Progenitor cell of endocrine pancreas (in vitro differentiated cells): ENCODE results near the gene PLSCR4. TPM values are rescaled to one million over a fixed set of nuclear protein-coding genes. Genes with fewer than 3 reads are reported as not detected.
A peak's percentile ranks its signal among the peaks of the same experiment; 100 is the strongest.

Source experiments
- DNase-seq: peaks from one replicate; pipeline ENCODE4 v3.0.0; 2021; ENCODE audit warnings: low spot score; ENCODE audit not compliant: unreplicated experiment
- H3K27ac Mint-ChIP-seq: 2 replicates; pipeline ENCODE4 v1.8.0; 2021; ENCODE audit warnings: mild to moderate bottlenecking, moderate library complexity, mixed read lengths
- H3K27me3 Mint-ChIP-seq: 2 replicates; pipeline ENCODE4 v1.8.0; 2021; ENCODE audit warnings: mixed read lengths
- H3K36me3 Mint-ChIP-seq: 2 replicates; pipeline ENCODE4 v1.8.0; 2022; ENCODE audit warnings: mixed read lengths; ENCODE audit not compliant: insufficient read depth
- H3K4me1 Mint-ChIP-seq: 2 replicates; pipeline ENCODE4 v1.8.0; 2021; ENCODE audit warnings: low read depth, mixed read lengths
- H3K4me3 Mint-ChIP-seq: 2 replicates; pipeline ENCODE4 v1.8.0; 2021; ENCODE audit warnings: low read depth, mild to moderate bottlenecking, moderate library complexity, mixed read lengths
- H3K9me3 Mint-ChIP-seq: 2 replicates; pipeline ENCODE4 v1.8.0; 2021; ENCODE audit warnings: low read depth, mixed read lengths
- total RNA-seq: library from RNA; stranded (reverse); gene quantifications from 2 replicates; pipeline ENCODE4 v1.2.1, GENCODE V29; 2021
- TF ChIP-seq, protein P1 (sequence below): fragments of 200-600 bp; sonication (generic); IDR thresholded peaks from one replicate; pipeline ENCODE4 v1.5.0; 2021; ENCODE audit warnings: antibody characterized with exemption, mild to moderate bottlenecking; ENCODE audit not compliant: unreplicated experiment

PLSCR4 gene
- total RNA-seq, 1 donor from 2014 or later, result 9.2 TPM

DNA sequence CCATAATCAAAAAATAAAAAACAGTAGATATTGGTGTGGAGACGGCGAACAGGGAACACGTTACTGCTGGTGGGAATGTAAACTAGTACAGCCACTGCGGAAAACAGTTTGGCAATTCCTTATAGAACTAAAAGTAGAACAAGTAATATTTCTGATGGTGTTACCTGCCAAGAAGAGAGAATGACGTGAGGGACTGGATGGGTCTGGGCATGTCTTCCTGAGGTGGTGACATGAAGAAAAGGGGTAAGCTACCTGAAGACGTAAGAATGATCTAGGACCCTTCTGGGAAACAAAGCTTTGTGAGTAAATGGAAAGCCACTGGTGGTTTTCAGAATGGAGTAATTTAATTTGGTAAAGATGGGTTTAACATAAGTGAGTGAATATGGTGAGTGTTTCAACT, 70.5 kb downstream of the PLSCR4 start:
- TF ChIP-seq, protein P1, sequence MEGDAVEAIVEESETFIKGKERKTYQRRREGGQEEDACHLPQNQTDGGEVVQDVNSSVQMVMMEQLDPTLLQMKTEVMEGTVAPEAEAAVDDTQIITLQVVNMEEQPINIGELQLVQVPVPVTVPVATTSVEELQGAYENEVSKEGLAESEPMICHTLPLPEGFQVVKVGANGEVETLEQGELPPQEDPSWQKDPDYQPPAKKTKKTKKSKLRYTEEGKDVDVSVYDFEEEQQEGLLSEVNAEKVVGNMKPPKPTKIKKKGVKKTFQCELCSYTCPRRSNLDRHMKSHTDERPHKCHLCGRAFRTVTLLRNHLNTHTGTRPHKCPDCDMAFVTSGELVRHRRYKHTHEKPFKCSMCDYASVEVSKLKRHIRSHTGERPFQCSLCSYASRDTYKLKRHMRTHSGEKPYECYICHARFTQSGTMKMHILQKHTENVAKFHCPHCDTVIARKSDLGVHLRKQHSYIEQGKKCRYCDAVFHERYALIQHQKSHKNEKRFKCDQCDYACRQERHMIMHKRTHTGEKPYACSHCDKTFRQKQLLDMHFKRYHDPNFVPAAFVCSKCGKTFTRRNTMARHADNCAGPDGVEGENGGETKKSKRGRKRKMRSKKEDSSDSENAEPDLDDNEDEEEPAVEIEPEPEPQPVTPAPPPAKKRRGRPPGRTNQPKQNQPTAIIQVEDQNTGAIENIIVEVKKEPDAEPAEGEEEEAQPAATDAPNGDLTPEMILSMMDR, result no peak
- Mint-ChIP-seq H3K4me1 (peaks cover under 1% of the 10 kb centered on the region), H3K27me3 (peaks cover 4% of the 10 kb centered on the region), H3K27ac (peak overlapping the region; percentile 53), H3K36me3 (peaks cover 7% of the 10 kb centered on the region), H3K9me3 (peaks cover 4% of the 10 kb centered on the region), H3K4me3 (no peak overlapping the region)
- no peak for DNase-seq

DNA sequence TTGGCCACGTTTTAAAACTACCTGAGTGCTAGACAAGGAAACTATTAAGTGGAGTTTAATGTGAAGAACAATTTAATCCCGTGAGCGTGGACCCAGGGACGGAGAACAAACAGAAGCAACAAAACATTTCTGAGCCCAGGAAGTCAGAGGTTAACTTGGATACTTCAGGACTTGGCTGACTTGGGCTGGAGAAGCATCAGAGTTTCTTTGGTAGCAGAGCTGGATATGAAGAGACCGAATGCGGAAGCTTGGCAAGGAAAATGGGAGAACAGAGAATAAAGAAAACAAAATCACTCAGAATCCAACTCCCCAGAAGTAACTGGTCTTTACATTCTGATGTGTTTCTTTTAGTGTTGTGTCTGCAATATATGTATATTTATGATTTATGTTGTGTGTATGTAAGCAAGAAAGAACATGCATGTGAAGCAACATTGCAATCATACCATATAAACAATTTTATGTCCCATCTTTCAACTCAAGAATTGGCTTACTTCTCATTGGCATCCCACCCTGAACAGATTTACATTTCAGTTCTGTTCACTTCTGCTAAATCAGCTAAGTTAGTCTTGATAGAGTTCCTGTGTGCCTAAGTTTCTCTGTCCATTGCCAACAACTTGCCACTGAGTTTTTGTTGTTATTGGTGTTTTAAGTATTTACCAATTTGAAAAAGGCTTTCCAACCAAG, 72.8 kb downstream of the PLSCR4 start:
- peaks cover 4% of the 10 kb centered on the region for H3K36me3 Mint-ChIP-seq
- no peak overlapping the region for H3K4me3 Mint-ChIP-seq
- peaks cover 4% of the 10 kb centered on the region for H3K9me3 Mint-ChIP-seq
- DNase-seq, result no peak
- TF ChIP-seq, protein P1, result no peak
- peaks cover 5% of the 10 kb centered on the region for H3K27me3 Mint-ChIP-seq
- no peak overlapping the region for H3K27ac Mint-ChIP-seq
- peaks cover under 1% of the 10 kb centered on the region for H3K4me1 Mint-ChIP-seq

DNA sequence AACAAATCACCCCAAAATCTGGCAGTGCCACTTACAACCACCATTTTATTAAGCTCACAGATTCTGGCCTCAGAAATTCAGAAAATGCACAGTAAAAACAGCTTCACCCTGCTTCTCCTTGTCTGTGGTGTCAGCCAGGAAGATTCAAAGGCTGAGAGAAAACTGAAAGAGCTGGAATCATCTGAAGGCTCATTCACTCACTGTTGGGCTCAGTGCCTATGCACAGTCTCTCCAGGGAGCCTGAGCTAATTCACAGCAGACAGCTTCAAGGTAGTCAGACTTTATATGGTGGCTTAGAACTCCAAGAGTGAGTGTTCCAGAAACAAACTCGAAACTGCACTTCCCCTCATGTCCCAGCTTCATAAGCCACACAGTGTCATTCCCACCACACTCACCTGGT, 73.4 kb downstream of the PLSCR4 start:
- Mint-ChIP-seq H3K4me1 (peaks cover 6% of the 10 kb centered on the region), H3K9me3 (peaks cover 4% of the 10 kb centered on the region), H3K4me3 (no peak overlapping the region), H3K27me3 (peaks cover 7% of the 10 kb centered on the region), H3K36me3 (no peaks in the 10 kb centered on the region), H3K27ac (no peak overlapping the region)
- TF ChIP-seq, protein P1, result no peak
- no peak for DNase-seq

DNA sequence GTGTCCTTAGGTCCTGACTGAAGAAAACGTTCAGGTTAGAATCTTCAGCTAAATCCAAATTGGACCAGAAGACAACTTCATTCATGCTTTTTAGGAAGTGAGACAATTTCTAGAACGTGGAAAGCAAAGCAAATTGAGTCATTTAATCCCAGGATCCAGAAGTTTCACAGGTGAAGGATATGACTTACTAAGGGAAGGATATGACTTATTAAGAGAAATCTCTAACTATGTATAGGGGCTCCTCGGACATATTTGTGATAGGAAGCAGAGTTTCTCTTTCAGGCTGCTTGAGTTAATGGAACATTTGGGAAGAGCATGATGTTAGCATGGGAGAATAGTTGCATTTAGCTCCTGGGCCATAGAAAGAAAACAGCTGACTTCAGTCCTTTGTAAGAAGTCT, 73.8 kb downstream of the PLSCR4 start:
- TF ChIP-seq, protein P1, result no peak
- Mint-ChIP-seq H3K4me3 (no peak overlapping the region), H3K27ac (no peak overlapping the region), H3K27me3 (peaks cover 7% of the 10 kb centered on the region), H3K36me3 (no peaks in the 10 kb centered on the region), H3K9me3 (peaks cover 4% of the 10 kb centered on the region), H3K4me1 (peaks cover 6% of the 10 kb centered on the region)
- no peak for DNase-seq

DNA sequence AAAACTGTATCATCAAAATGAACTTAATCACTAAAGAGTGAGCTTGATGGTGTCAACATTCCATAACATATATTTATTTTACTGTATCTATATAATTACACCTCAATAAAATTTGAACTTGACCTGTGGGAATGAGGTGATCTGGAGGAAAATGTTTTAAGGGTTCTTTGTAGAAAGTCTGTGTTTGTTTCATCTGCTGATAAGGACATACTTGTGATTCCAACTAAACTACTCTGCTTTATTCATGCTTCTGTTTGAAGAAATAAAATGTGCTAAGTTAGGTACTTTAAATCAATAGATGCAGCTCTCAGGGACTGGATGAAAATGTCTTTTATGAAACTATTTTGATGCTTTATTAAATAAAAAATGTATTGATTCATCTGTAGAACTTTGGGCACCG, 78.3 kb downstream of the PLSCR4 start:
- Mint-ChIP-seq H3K9me3 (peaks cover 2% of the 10 kb centered on the region), H3K4me1 (peaks cover 7% of the 10 kb centered on the region), H3K27ac (no peak overlapping the region), H3K27me3 (peaks cover 7% of the 10 kb centered on the region), H3K36me3 (no peaks in the 10 kb centered on the region), H3K4me3 (no peak overlapping the region)
- DNase-seq, result no peak
- TF ChIP-seq, protein P1, result no peak
